Measurements from ENCODE around the gene INVS. TPM values are rescaled to one million over a fixed set of nuclear protein-coding genes. Genes with fewer than 3 reads are reported as not detected.

INVS gene
- polyA plus RNA-seq, 1 experiment, result 9.7 TPM

GRCh38 chr9:100303747-100304146 is 204.7 kb downstream of the INVS start:
- POLR2A ChIA-PET, result no interaction called here
- Histone ChIP-seq H3K36me3 (ENCODE audit: control insufficient read depth, insufficient read depth, low read length) (peaks cover 6% of the 10 kb centered on the region), H3K4me3 (ENCODE audit: low read depth, low read length) (no peak overlapping the region), H3K27me3 (ENCODE audit: control insufficient read depth, insufficient read depth, low read length) (no peaks in the 10 kb centered on the region)
- CTCF ChIA-PET, result no interaction called here
- no peak for DNase-seq (ENCODE audit: low read depth)
- no peak for TF ChIP-seq CTCF (IDR thresholded peaks at IDR 0.05; ENCODE audit: insufficient read depth, low read depth, low read length)

- Histone ChIP-seq H3K27me3 (ENCODE audit: control insufficient read depth, insufficient read depth, low read length) (no peaks in the 10 kb centered on the region), H3K36me3 (ENCODE audit: control insufficient read depth, insufficient read depth, low read length) (peaks cover 4% of the 10 kb centered on the region), H3K4me3 (ENCODE audit: low read depth, low read length) (no peak overlapping the region)
- ChIA-PET CTCF (interaction anchor here (1.3 kb wide), 1 partner anchor 10 kb away, joined by 3 read pairs; no protein-coding TSS in a partner anchor), POLR2A (no interaction called here)
- no peak for TF ChIP-seq CTCF (IDR thresholded peaks at IDR 0.05; ENCODE audit: insufficient read depth, low read depth, low read length)
- no peak for DNase-seq (ENCODE audit: low read depth)
These were observed 207.2 kb downstream of the INVS start for GRCh38 chr9:100306283-100306682.

GRCh38 chr9:100307080-100307479 is 208.0 kb downstream of the INVS start:
- Histone ChIP-seq H3K27me3 (ENCODE audit: control insufficient read depth, insufficient read depth, low read length) (no peaks in the 10 kb centered on the region), H3K4me3 (ENCODE audit: low read depth, low read length) (no peak overlapping the region), H3K36me3 (ENCODE audit: control insufficient read depth, insufficient read depth, low read length) (peaks cover 4% of the 10 kb centered on the region)
- TF ChIP-seq CTCF (IDR thresholded peaks at IDR 0.05; ENCODE audit: insufficient read depth, low read depth, low read length), result no peak
- no peak for DNase-seq (ENCODE audit: low read depth)
- POLR2A ChIA-PET, result no interaction called here
- CTCF ChIA-PET, result interaction anchor here (0.6 kb wide), 1 partner anchor 318 kb away, joined by 3 read pairs; no protein-coding TSS in a partner anchor

GRCh38 chr9:100308965-100309564 is 210.0 kb downstream of the INVS start:
- H3K4me3 ChIP-seq (ENCODE audit: low read depth, low read length), result no peak overlapping the region
- no peak for TF ChIP-seq CTCF (IDR thresholded peaks at IDR 0.05; ENCODE audit: insufficient read depth, low read depth, low read length)
- ChIA-PET POLR2A (no interaction called here), CTCF (no interaction called here)
- H3K36me3 ChIP-seq (ENCODE audit: control insufficient read depth, insufficient read depth, low read length), result peaks cover 2% of the 10 kb centered on the region; the same call in 1 of the 2 replicates
- no peaks in the 10 kb centered on the region for H3K27me3 ChIP-seq (ENCODE audit: control insufficient read depth, insufficient read depth, low read length)
- DNase-seq (ENCODE audit: low read depth), result no peak

GRCh38 chr9:100309992-100310391 is 210.9 kb downstream of the INVS start:
- Histone ChIP-seq H3K36me3 (ENCODE audit: control insufficient read depth, insufficient read depth, low read length) (peaks cover 2% of the 10 kb centered on the region; the same call in 1 of the 2 replicates), H3K4me3 (ENCODE audit: low read depth, low read length) (no peak overlapping the region), H3K27me3 (ENCODE audit: control insufficient read depth, insufficient read depth, low read length) (no peaks in the 10 kb centered on the region)
- ChIA-PET POLR2A (no interaction called here), CTCF (no interaction called here)
- peak; percentile 44 for DNase-seq (ENCODE audit: low read depth)
- TF ChIP-seq CTCF (IDR thresholded peaks at IDR 0.05; ENCODE audit: insufficient read depth, low read depth, low read length), result no peak
